Breast epithelium (tissue), 4 donors: Measurements from ENCODE around the gene ZNF438. TPM values are rescaled to one million over a fixed set of nuclear protein-coding genes. Genes with fewer than 3 reads are reported as not detected.

Experiments used
- DNase-seq, 2 donors: peaks; one replicate each; pipeline ENCODE4 v3.0.0-alpha.2; 2019; ENCODE audit warnings: low spot score in 2 of 2
- H3K27ac ChIP-seq, 2 donors: fragments of 200-600 bp; sonication (generic) in 1 of 2; one replicate each; pipeline ENCODE4 v1.5.1; 2016 to 2019; ENCODE audit warnings: mild to moderate bottlenecking in 1 of 2
- H3K27me3 ChIP-seq, 2 donors: fragments of 200-600 bp; sonication (generic) in 1 of 2; one replicate each; pipeline versions ENCODE4 v1.5.1 to v1.6.0; 2017 to 2019; ENCODE audit warnings: control low read depth in 1 of 2, mild to moderate bottlenecking in 1 of 2
- H3K36me3 ChIP-seq: fragments of 200-600 bp; one replicate; pipeline ENCODE4 v1.5.1; 2019
- H3K4me1 ChIP-seq, 2 donors: fragments of 200-600 bp; sonication (generic); one replicate each; pipeline ENCODE4 v1.5.1; 2016 to 2019; ENCODE audit warnings: control low read depth in 1 of 2
- H3K4me3 ChIP-seq, 3 donors: fragments of 200-600 bp; sonication (generic); 1 replicate in 2 of 3; 2 replicates in 1 of 3; pipeline ENCODE4 v1.5.1; 2016 to 2019; ENCODE audit warnings: mild to moderate bottlenecking in 3 of 3, moderate library complexity in 2 of 3
- H3K9me3 ChIP-seq, 2 donors: fragments of 200-600 bp; sonication (generic) in 1 of 2; one replicate each; pipeline ENCODE4 v1.5.1; 2016 to 2019; ENCODE audit warnings: control low read depth in 1 of 2
- CTCF ChIP-seq, 3 donors: fragments of 450-650 bp; IDR thresholded peaks; one replicate each; pipeline ENCODE4 v1.5.1; 2016 to 2017; ENCODE audit warnings: antibody characterized with exemption in 3 of 3, mild to moderate bottlenecking in 3 of 3, moderate library complexity in 3 of 3
- POLR2A ChIP-seq: fragments of 450-650 bp; IDR thresholded peaks from one replicate; pipeline ENCODE4 v1.6.1; 2016; ENCODE audit warnings: antibody characterized with exemption, mild to moderate bottlenecking, moderate library complexity
- POLR2AphosphoS5 ChIP-seq, 3 donors: sonication (generic); formaldehyde crosslinking; IDR thresholded peaks; one replicate each; pipeline ENCODE4 v1.6.1; 2017; ENCODE audit warnings: antibody characterized with exemption in 3 of 3
- intact Hi-C: fragments of 100-400 bp; cut with DNase I; formaldehyde crosslinking; loops from one replicate; pipeline ENCODE4 v1.15.1; 2023; ENCODE audit warnings: low total_unique reads
- total RNA-seq, 3 donors: library from RNA; depleted of rRNA; stranded (reverse); fragments of >200 nt; gene quantifications; one replicate each; pipeline ENCODE4 v1.1.0, GENCODE V29; 2016

Gene ZNF438
- total RNA-seq, 3 donors from 2014 or later: 8.8 to 34.6 (median 10.0) TPM

- Histone ChIP-seq H3K9me3 (no peaks in the 10 kb centered on the region), H3K27me3 (no peaks in the 10 kb centered on the region), H3K4me1 (no peaks in the 10 kb centered on the region), H3K4me3 (no peak overlapping the region), H3K27ac (peak overlapping the region in 1 of 2 donors; percentile 77), H3K36me3 (no peaks in the 10 kb centered on the region)
- intact Hi-C loops: no loop called here
- DNase-seq: no peak
- TF ChIP-seq POLR2A (no peak), POLR2AphosphoS5 (IDR thresholded peaks at IDR 0.05) (no peak)
These were observed 166.3 kb downstream of the ZNF438 start for GRCh38 chr10:30865141-30865926.

DNA sequence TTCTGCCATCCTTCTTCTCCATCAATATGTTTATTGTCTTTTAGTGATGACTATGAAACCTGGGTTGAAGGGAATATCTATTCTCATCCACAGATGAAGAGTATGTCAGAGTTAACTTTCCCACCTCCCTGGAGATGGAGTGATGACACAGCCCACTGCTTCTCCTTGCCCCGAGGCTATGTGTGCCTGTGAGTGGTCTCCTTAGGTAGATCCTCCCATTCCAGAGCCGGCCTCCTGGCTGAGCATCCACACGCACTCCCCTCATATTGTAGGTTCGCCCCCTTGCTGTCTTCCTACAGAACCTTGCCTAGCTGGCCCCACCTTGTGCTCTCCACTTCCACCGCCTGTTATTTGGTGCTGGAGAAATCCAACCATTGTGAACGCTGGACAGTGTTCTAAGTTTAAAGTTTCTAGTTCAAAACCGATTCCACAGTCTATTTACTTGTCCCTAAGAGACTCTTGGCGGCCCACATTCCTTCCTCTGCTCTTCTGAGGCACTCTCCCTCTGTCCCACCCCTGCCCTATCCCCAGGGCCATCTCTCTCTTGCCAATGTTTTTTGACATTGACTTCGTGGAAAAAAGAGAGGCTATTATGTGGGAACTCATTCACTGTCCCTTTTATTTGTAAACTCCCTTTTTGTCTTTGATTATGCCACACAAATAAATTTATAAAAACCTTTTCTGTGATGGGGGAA is 168.0 kb downstream of the ZNF438 start:
- H3K27me3 ChIP-seq: no peaks in the 10 kb centered on the region
- H3K4me3 ChIP-seq: no peak overlapping the region
- peak overlapping the region; percentile 22 to 77 for H3K27ac ChIP-seq
- H3K4me1 ChIP-seq: peaks cover 0 to 2% of the 10 kb centered on the region in 2 donors
- H3K9me3 ChIP-seq: no peaks in the 10 kb centered on the region
- no peak for DNase-seq
- intact Hi-C loops: no loop called here
- TF ChIP-seq POLR2AphosphoS5 (IDR thresholded peaks at IDR 0.05) (no peak), POLR2A (no peak), CTCF (IDR thresholded peaks at IDR 0.05) (no peak)
- no peaks in the 10 kb centered on the region for H3K36me3 ChIP-seq

DNA sequence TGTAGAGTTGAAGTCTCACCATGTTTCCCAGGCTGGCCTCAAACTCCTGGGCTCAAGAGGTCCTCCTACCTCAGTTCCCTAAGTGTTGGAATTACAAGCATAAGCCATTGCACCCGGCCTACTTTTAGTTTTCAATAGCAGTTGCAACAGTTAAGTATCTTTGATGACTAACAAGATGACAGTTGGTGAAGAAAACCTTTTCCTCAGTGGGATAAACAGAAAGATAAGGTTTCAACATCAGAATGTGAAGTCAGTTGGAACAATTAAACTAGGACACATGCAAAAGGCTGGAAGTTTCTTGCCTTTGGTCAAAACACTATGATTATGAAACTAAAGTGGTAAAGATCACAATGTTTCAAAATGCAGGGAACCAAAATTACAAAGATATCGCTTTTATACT is 169.2 kb downstream of the ZNF438 start:
- Histone ChIP-seq H3K27ac (peak overlapping the region; percentile 16 to 77), H3K9me3 (no peaks in the 10 kb centered on the region), H3K36me3 (no peaks in the 10 kb centered on the region), H3K27me3 (no peaks in the 10 kb centered on the region), H3K4me3 (no peak overlapping the region), H3K4me1 (peaks cover 0 to 2% of the 10 kb centered on the region in 2 donors)
- intact Hi-C loops: no loop called here
- no peak for DNase-seq
- TF ChIP-seq POLR2AphosphoS5 (IDR thresholded peaks at IDR 0.05): no peak
- TF ChIP-seq CTCF (IDR thresholded peaks at IDR 0.05): no peak
- no peak for TF ChIP-seq POLR2A

GRCh38 chr10:30861976-30862375 is 169.7 kb downstream of the ZNF438 start:
- Histone ChIP-seq H3K4me3 (no peak overlapping the region), H3K9me3 (no peaks in the 10 kb centered on the region), H3K4me1 (peaks cover 0 to 2% of the 10 kb centered on the region in 2 donors), H3K27ac (peak overlapping the region; percentile 16 to 22), H3K27me3 (no peaks in the 10 kb centered on the region), H3K36me3 (no peaks in the 10 kb centered on the region)
- no peak for DNase-seq
- TF ChIP-seq CTCF (IDR thresholded peaks at IDR 0.05) (no peak), POLR2AphosphoS5 (IDR thresholded peaks at IDR 0.05) (no peak), POLR2A (no peak)
- intact Hi-C loops: no loop called here

DNA sequence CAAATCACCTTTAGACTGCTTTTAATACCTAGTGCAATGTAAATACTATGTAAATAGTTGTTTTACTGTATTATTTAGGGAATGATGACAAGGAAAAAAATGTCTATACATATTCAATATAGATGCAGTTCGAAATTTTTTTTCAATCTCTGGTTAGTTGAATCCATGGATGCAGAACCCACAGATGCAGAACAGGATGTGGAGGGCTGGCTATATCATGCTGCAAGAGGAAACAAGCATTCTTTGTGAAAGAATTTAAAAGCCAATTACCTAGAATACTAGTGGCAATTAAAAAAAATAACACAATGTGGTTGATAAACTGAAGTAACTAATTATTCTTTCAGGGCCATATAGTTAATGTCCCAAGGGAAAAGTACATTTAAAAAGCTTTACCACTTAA is 170.4 kb downstream of the ZNF438 start:
- Histone ChIP-seq H3K9me3 (no peaks in the 10 kb centered on the region), H3K27ac (no peak overlapping the region), H3K4me3 (no peak overlapping the region), H3K27me3 (no peaks in the 10 kb centered on the region), H3K36me3 (no peaks in the 10 kb centered on the region), H3K4me1 (peaks cover 0 to 2% of the 10 kb centered on the region in 2 donors)
- TF ChIP-seq CTCF (IDR thresholded peaks at IDR 0.05) (no peak), POLR2A (no peak), POLR2AphosphoS5 (IDR thresholded peaks at IDR 0.05) (no peak)
- intact Hi-C loops: no loop called here
- no peak for DNase-seq
